ENCODE measurements around the gene SLC27A4. TPM values are rescaled to one million over a fixed set of nuclear protein-coding genes. Genes with fewer than 3 reads are reported as not detected.

The SLC27A4 gene
- total and polyA plus RNA-seq, 2 donors from 2014 or later: 29.3 to 58.7 TPM

DNA sequence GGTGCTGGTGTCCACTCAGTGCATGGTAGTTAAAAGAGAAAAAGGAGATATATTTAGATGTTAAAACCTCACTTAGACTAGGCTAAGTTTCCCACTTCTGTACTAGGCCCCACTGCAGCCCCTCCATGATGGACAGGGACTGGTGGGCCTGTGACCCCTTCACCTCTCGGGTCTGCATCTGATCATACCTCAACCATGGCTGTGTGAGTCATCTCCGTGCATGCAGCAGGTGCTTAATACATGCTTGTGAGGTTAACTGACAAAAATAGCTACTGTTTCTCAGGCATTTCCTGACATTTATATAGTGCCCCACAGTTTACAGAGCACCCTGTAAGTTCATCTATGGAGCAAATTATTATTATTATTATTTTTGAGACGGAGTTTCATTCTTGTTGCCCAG lies 22.4 kb downstream of the SLC27A4 start:
- no peaks in the 10 kb centered on the region for H3K9me3 ChIP-seq (ENCODE audit: control insufficient read depth in 2 of 3, insufficient read depth in 1 of 3, low read length in 3 of 3)
- no peak overlapping the region for H3K27ac ChIP-seq (ENCODE audit: low read depth in 2 of 2, low read length in 2 of 2)
- DNase-seq (no peak), FAIRE-seq (no peak)
- intact Hi-C loops (cut with DNase I): no loop called here
- H3K36me3 ChIP-seq (ENCODE audit: control insufficient read depth in 2 of 3, insufficient read depth in 3 of 3, low read length in 3 of 3): no peaks in the 10 kb centered on the region
- peaks cover 0 to 18% (median 6%) of the 10 kb centered on the region in 3 donors for H3K4me1 ChIP-seq (ENCODE audit: control insufficient read depth in 2 of 3, insufficient read depth in 2 of 3, low read depth in 1 of 3, low read length in 3 of 3)
- no peaks in the 10 kb centered on the region for H3K27me3 ChIP-seq (ENCODE audit: control insufficient read depth, insufficient read depth, low read length)
- no peak overlapping the region for H3K9ac ChIP-seq (ENCODE audit: low read length in 3 of 3)
- TF ChIP-seq, protein P1, sequence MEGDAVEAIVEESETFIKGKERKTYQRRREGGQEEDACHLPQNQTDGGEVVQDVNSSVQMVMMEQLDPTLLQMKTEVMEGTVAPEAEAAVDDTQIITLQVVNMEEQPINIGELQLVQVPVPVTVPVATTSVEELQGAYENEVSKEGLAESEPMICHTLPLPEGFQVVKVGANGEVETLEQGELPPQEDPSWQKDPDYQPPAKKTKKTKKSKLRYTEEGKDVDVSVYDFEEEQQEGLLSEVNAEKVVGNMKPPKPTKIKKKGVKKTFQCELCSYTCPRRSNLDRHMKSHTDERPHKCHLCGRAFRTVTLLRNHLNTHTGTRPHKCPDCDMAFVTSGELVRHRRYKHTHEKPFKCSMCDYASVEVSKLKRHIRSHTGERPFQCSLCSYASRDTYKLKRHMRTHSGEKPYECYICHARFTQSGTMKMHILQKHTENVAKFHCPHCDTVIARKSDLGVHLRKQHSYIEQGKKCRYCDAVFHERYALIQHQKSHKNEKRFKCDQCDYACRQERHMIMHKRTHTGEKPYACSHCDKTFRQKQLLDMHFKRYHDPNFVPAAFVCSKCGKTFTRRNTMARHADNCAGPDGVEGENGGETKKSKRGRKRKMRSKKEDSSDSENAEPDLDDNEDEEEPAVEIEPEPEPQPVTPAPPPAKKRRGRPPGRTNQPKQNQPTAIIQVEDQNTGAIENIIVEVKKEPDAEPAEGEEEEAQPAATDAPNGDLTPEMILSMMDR (IDR thresholded peaks at IDR 0.05; ENCODE audit: borderline replicate concordance, extremely low read depth, insufficient read depth): no peak
- H3K4me3 ChIP-seq (ENCODE audit: low read length in 3 of 3): peak overlapping the region in 1 of 3 donors; percentile 7

DNA sequence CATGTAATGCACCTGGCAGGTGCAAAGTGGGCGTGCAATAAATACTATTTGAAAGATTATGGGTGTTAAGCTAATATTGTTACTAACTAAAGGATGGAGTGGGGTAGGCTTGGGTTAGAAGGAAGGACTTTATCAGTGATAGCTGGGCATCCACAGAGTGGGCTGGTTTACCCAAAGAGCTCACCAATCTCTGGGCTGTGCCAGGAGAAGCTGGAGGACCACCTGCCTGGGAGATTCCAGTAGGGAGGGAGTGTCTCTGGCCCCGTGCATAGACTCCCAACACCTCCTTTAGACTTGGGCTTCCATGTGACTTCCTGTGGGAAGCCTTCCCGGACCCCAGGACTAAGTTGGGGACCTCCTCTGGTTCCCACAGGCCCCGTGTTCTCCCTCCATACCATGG lies 25.2 kb downstream of the SLC27A4 start:
- H3K27me3 ChIP-seq (ENCODE audit: control insufficient read depth, insufficient read depth, low read length): no peaks in the 10 kb centered on the region
- peaks cover 0 to 21% (median 10%) of the 10 kb centered on the region in 3 donors for H3K4me1 ChIP-seq (ENCODE audit: control insufficient read depth in 2 of 3, insufficient read depth in 2 of 3, low read depth in 1 of 3, low read length in 3 of 3)
- H3K36me3 ChIP-seq (ENCODE audit: control insufficient read depth in 2 of 3, insufficient read depth in 3 of 3, low read length in 3 of 3): no peaks in the 10 kb centered on the region
- H3K9ac ChIP-seq (ENCODE audit: low read length in 3 of 3): no peak overlapping the region
- TF ChIP-seq, protein P1 (IDR thresholded peaks at IDR 0.05; ENCODE audit: borderline replicate concordance, extremely low read depth, insufficient read depth): no peak
- no peak overlapping the region for H3K27ac ChIP-seq (ENCODE audit: low read depth in 2 of 2, low read length in 2 of 2)
- H3K9me3 ChIP-seq (ENCODE audit: control insufficient read depth in 2 of 3, insufficient read depth in 1 of 3, low read length in 3 of 3): no peaks in the 10 kb centered on the region
- no peak for FAIRE-seq
- intact Hi-C loops (cut with DNase I): no loop called here
- H3K4me3 ChIP-seq (ENCODE audit: low read length in 3 of 3): peak overlapping the region in 1 of 3 donors; percentile 56
- no peak for DNase-seq

DNA sequence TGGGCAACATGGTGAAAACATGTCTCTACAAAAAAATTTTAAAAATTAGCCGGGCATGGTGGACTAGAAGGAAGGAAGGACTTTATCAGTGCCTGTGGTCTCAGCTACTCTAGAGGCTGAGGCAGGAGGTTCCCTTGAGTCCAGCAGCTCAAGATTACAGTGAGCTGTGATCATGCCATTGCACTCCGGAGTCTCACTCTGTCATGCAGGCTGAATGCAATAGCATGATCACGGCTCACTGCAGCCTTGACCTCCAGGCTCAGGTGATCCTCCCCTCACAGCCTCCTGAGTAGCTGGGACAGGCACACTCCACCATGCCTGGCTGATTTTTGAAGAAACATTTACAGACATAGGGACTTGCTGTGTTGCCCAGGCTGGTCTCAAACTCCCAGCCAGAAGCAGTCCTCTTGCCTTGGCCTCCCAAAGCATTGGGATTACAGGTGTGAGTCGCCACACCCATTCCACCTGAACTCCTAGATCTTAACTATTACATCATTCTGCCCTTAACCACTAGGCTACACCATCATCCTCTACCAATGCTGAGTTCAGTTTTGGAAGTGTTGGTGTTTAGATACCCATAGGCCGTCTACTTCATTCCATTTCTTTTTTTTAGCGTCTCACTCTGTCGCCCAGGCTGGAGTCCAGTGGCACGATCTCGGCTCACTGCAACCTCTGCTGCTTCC lies 28.8 kb downstream of the SLC27A4 start:
- TF ChIP-seq, protein P1 (IDR thresholded peaks at IDR 0.05; ENCODE audit: borderline replicate concordance, extremely low read depth, insufficient read depth): no peak
- intact Hi-C loops (cut with DNase I): no loop called here
- Histone ChIP-seq H3K9me3 (ENCODE audit: control insufficient read depth in 2 of 3, insufficient read depth in 1 of 3, low read length in 3 of 3) (no peaks in the 10 kb centered on the region), H3K27me3 (ENCODE audit: control insufficient read depth, insufficient read depth, low read length) (no peaks in the 10 kb centered on the region), H3K4me1 (ENCODE audit: control insufficient read depth in 2 of 3, insufficient read depth in 2 of 3, low read depth in 1 of 3, low read length in 3 of 3) (peaks cover 0 to 19% (median 9%) of the 10 kb centered on the region in 3 donors), H3K4me3 (ENCODE audit: low read length in 3 of 3) (no peak overlapping the region), H3K9ac (ENCODE audit: low read length in 3 of 3) (no peak overlapping the region), H3K27ac (ENCODE audit: low read depth in 2 of 2, low read length in 2 of 2) (no peak overlapping the region), H3K36me3 (ENCODE audit: control insufficient read depth in 2 of 3, insufficient read depth in 3 of 3, low read length in 3 of 3) (no peaks in the 10 kb centered on the region)
- DNase-seq: no peak
- FAIRE-seq: no peak

All from kidney (tissue), 14 donors.